Esophagus mucosa (tissue), 1 donor: ENCODE data around the gene DCDC1. TPM values are rescaled to one million over a fixed set of nuclear protein-coding genes. Genes with fewer than 3 reads are reported as not detected.
"Not testable (repeated sequence)": the region's sequence is repeated elsewhere in the genome, so short reads cannot be mapped to it uniquely, and the experiment has no call there.

Experiments
- ATAC-seq: fragments of 200-7000 bp; cut with Tn5 transposase; one replicate; pipeline ENCODE4 v1.9.1; 2020
- total RNA-seq: library from RNA; stranded (reverse); gene quantifications from one replicate; pipeline ENCODE4 v1.2.4, GENCODE V29; 2023
- donor health status: DM: yes; HTN: yes; CAD: no.

The DCDC1 gene
- total RNA-seq, 1 donor from 2014 or later, result not detected

DNA sequence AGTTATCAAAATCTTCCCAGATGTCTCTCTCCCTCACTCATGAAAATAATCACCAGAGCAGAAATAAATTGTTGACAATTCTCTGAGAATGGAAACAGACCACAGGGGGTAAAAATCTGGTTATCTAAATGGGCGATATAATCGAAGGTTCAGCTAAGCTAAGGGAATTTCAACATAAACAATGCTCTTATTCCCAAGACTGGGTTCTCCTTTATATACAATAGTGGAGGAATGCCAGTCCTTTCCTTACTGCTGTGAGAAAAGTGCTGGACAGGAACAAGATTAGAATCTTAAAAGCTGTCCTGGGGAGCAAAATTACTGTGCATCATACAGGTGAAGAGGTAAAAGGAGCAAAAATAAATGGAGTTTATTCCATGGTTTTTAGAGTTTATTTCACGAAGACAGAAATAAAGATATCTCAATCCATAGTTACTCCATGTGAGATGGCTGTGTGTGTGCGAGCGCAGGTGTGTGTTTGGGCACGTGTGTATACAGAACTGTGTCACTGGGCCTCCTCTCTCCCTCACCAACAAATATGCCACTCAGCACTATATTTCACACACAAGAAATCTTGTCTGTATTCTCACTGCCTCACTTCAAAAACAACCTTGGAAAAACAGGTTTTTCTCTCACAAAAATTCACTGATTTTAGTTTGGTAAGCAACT, 385.6 kb downstream of the DCDC1 start:
- no peak for ATAC-seq

DNA sequence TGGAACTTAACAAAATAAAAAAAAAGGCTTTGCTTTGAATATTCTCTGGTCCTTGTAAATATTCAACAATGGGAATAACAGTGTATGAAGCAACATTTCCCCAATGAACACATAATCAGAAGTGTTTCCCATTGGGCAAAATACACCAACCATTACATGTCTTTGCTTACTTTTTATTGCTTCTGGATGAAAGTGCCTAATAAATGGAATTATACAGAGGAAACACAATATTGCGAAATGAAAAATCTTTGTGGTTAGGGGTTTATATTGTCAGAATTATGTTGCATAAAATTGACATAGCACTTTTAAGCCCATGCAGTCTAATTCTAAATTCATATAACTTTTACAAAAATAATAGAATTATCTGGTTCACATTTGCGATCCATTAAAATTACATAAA, 386.4 kb downstream of the DCDC1 start:
- no peak for ATAC-seq

DNA sequence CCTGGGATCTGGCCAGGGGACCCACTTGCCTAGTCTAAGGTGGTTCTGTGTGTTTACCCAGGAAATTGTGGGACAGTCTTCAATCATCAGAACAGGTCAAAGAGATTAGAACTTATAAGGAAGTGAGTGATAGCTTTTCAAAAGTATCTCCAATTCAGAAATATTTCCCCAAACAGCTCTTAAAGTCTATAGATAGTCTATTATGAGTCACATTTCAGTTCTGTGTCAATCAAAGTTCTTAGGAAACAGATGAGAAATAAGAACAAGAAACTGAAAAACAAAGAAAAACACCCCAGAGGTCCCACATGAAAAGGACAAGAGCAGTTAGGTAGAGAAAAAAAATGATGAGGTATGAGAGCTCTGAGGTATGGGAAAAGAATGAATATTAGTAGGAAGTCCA, 402.0 kb downstream of the DCDC1 start:
- no peak for ATAC-seq

DNA sequence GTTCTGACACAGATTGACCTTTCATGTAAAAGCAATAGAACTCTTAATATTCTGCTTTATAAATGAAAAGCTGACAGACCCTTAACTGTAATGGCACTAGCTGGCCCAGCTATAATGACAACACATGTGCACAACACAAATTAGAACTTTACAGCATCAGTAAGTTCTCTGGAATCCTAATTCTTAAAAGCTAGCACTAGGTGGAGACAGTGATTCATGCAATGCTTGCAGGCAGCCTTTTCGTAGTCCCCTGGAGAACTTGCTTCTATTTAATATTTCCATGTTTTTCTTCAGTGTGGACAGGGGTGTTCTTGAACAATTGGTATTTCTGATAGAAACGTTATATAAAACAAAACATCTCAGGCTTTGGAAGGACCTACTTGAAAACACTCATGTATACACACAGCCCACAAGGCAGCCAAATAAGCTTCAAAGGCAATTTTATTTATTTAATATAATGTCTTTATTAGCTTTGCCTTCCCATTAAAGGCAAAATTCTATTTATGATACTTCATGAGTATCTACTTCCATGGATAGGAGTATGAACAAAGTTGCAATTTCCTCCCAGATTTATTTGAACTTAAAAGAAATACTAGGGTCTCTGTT, 409.0 kb downstream of the DCDC1 start:
- ATAC-seq, result no peak

DNA sequence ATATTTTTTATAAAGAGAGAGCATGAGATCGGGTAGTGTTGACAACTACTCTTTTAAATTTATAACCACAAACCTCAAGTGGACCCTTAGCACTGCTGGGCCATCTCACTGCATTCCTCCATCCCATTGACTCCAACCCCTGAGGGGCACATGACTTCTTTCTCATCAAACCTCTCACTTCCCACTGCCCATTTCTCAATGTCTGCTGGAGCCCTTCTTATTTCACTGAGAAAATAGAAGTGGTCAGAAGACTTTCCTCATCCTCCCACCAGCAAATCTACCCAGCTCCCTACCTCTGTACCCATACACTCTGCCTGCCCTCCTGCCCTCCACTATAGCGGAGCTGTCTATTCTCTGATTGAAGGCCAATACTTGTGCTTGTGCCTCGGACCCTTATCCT, 412.8 kb downstream of the DCDC1 start:
- no peak for ATAC-seq

DNA sequence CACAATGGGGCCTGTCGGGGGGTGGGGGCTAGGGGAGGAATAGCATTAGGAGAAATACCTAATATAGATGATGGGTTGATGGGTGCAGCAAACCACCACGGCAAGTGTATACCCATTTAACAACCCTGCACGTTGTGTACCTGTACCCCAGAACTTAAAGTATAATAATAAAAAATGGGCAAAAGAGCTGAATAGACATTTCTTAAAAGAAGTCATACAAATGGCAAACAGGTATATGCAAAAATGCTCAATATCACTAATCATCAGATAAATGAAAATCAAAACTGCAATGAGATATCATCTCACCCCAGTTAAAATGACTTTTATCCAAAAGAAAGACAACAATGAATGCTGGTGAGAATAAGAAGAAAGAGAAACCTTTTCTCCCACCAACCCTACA, 419.7 kb downstream of the DCDC1 start:
- ATAC-seq, result no peak

DNA sequence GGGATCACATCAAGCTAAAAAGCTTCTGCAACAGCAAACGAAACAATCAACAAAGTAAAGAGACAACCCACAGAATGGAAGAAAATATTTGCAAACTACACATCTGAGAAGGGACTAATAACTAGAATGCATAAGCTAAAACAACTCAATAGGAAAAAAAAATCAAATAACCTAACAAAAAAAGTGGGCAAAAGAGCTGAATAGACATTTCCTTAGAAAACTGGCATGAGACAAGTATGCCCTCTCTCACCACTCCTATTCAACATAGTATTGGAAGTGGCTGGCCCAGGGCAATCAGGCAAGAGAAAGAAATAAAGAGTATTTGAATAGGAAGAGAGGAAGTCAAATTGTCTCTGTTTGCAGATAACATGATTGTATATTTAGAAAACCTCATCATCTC, 421.8 kb downstream of the DCDC1 start:
- not testable (repeated sequence) for ATAC-seq

DNA sequence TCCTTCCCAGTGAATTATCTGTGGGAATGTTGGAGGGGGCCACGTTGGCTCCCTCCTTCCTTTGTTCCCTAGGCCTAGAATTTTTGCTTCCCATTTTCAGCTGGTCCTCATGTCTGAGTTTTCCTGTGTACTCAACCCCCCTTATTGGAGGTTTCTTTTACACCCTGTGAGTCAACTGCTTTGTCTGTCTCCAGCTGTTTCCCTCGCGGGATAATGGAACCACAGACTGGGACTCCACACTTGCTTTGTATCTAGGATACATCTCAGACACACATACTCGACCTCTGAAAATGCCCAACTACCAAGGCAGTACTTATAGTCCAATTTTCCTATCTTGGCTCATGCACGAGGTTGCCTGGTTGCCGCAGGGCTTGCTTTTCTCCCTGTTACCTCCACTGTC, 430.7 kb downstream of the DCDC1 start:
- no peak for ATAC-seq

DNA sequence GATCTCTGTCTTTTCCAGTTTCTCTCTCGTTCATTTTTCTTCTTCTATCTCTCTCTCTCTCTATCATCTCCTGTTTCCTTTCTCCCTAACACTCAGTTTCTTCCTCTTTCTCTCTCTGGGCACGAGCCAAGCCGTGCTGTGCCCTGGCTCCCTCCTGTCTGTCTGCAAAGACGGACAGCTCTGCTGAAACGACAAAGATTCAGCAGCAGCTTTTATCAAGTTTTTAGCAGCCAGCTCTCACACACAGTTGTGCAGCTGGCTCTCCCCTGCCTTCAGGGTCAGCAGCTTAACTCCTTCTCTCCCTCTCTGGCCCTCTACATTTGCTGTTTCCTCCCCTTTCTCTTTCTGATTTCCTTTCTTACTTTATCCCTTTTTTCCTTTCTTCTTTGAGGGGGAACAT, 431.4 kb downstream of the DCDC1 start:
- ATAC-seq, result no peak

DNA sequence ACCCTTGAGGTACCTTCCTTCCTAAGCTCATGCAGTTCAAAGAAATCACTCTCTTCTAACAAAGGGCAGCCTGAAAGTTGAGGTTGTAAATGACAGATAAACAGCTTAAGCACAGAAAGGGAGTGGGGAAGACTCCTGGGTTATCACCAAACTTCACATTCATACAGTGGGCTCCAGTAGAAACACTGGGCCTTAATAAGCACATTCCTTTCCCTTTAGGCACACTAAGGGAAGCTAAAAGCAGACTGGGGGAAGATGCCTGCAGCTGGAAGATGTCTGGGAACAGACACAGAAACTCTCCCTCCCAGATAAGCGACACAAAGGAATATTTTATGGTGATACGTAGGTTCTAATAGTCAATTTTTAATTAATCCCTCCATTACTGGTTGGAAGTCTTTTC, 433.0 kb downstream of the DCDC1 start:
- no peak for ATAC-seq

DNA sequence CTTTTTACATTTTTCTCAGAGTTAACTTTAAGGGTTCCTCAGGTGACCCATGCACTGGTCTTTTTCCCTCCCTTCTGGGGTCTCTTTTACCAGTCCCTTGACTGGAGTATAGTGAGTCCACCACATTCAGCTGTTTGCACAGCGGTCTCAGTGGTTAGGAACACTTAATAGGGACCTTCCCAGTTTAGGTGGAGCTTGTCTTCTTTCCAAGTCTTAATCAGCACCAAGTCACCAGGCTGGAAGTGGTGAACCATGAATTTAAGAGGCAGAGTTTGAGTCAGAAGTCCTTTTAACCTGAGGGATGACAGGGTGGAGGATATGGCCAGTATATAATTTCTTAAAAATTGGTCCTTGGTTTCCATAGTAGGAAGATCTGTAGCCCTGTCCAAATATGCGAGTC, 433.7 kb downstream of the DCDC1 start:
- no peak for ATAC-seq

DNA sequence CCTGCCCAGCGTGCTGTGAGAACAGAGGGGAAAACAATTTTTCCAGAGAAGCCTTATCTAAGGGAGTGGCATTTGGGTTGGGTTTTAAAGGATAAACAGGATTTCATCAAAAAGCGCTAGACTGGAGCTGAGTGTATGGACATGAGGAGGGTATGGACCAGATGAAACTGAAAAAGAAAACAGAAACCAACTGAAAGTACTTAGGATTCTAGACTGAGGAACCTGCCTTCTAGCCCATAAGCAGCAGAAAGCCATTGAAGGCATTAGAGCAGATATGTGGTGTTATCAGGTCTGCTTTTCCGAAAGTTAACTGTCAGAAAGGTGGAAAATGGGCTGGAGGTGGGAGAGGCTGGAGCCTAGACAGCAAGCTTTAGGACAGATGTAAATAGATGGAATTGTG, 443.4 kb downstream of the DCDC1 start:
- ATAC-seq, result no peak

DNA sequence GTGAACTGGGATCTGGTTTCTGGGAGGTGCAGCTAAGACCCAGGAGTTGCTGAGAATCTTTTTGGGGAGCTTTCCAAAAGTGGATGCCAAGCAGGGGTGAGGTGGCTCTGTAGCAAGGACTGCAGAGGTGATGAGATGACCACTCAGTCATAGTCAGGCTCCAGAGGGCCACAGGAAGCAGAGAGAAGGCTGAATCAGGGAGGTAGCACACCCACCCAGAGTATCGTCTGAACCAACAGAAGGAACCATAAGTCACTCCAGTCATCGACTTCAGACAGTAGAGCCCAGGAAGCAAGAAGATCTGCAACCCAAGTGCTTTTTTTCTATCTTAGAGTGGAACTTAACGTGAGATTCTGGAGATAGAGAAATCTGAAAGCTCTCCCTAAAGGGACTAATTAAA, 447.7 kb downstream of the DCDC1 start:
- no peak for ATAC-seq

DNA sequence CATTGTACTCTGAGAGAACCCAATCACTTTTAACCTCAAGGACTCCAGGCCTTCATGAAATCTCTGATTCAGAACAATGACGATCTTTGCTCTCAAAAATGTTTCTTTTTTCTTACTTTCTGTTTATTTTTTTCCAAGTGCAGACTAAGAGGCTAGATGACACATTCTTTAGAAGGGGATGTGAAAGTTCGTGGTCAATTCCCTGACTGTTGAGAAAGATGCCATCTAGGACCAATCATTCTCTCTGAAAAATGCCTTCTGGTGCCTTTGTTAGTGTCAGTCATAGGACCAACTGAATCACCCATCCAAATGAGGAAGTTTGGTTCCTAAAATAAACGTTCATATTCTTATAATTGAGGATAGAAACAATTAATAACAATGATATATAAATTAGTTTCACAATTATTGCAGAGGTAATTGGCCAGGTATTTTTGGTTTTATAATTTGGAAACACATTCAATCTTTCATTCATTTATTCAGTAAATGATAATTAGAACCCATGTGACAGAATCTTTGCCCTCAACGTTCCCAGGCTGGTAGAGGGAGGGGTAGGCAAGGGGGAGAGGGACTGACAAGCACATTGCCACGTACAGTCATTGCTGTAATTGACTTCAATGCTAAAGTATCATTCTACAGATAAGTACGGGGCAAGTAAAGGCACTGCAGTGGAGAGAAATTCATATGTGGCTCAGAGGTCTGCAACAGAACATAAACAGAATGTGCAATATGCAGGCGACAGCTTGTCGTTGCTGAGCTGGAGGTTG, 450.0 kb downstream of the DCDC1 start:
- no peak for ATAC-seq

DNA sequence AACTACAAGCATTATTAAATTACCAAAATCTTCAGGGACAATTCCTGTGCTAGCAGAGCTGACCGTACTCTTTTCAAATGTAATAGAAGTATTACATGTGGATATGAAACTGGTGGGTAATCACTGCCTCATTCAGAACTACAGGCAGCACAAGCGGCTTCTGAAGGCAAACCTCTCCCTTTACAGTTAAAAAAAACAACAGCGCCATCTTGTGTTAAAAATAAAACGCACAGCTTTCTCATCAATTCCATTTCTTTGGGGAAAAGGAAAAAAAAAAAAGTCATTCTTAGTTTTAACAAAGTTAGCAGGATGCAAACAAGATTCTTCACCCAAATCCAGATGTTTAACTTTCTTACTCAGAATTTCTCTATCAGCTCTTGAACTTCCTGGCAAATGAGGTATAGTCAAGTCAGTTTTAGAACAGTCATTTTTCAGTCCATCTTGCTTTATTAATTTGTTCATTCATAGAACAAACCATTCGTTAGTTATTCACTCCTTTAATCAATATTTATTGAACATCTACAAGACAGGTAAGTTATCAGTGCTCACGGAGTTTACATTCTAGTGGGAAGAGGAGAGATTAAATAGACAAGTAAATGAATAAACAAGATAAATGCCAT, 451.6 kb downstream of the DCDC1 start:
- ATAC-seq, result no peak

DNA sequence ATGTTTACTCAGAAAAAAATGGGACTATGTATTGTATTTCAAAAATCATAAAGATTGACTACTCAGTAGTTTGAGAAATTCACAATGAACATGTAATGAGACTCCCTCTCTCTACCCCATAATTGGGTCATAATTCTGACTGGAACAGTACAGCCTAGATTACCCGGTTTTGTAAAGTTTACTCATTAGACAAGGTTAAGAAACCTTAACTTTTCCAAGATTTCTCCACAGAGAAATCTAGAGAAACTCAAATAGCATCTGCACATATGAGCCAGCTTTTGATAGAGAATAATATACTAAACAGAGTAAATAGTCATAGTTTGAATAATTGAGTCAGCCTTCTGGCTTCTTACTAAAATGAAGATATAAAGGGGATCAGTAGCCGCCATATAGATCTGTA, 452.3 kb downstream of the DCDC1 start:
- ATAC-seq, result no peak

DNA sequence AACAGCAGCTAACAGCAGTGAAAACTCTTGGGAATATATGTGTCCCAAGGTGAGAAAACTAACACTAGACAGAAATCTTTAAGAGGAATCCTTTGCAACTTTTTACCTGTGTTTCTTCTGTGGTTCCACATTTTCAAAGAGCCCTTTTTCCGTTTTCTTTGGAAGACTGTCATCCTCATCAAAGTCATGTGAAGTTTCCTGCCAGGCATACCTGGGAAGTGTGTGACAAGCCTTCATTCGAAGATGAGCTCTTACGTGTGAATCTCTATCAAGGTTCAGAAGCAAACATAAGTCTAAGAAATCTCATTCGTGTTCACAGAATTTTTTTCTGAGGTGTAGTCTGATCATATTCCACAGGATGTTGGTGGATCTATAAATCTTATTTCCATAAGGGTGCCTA, 452.8 kb downstream of the DCDC1 start:
- no peak for ATAC-seq

DNA sequence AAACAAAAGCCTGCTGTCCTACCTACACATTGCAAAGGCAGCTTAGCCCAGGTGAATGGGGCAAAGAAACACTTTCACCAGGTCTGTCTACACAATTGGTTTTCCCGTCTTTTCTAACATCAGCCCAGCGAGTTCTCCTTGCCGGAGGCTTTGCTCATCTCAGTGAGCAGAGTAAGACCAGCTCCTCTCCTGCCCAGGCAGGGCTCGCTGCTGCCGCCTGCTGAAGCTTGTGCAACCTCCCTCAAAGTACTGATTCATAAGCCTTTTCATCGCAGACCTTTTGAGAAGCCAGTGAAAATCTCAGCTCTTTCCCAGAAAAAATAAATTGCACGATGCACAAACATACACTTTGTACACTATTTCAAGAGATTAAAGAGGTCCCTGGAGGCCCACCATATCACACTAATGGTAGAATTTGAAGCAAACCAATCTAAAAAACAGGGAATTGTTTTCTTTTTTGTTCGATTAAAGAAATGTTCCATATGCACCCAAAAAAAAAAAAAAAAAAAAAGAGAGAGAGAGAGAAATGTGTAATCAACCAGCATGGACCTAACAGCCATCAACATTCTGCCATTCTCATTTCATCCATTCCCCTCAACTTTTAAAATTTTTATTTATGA, 455.3 kb downstream of the DCDC1 start:
- peak; percentile 71 for ATAC-seq

DNA sequence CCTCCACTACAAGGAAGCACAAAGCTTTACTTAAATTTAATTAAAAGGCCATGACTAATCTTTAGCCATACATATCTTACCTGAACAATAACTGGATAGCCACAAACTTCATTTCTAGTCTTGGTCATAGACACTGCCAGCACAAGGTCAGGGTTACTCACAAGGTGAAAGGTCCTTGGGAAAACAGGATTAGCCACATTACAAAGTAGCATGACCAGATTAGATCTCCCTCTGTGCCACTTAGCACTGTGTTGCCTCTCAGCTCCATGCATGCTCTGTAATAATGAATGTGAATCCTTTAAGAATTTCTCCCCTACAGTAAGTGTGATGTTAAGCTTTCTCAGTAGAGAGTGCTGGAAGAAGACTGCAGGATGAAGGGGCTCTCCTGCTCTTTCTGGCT, 458.3 kb downstream of the DCDC1 start:
- ATAC-seq, result peak; percentile 76

DNA sequence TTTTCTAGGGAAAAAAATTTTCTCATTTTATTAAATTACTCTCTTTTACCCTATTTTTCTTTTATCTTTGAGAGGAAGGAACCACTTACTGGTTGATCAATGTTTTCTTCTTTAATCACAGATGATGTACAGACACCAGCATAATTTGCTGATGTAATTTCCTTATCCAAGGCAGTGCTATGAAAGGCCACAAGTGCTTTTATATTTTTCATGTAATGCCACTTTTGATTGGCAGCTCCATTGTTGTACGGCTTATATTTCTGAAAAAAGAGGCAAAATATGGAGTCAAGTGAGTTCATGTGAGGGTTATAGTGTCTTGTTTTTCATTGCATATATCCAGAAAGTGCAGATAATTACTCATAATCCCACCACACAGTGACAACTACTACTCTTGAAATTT, 460.7 kb downstream of the DCDC1 start:
- ATAC-seq, result no peak

DNA sequence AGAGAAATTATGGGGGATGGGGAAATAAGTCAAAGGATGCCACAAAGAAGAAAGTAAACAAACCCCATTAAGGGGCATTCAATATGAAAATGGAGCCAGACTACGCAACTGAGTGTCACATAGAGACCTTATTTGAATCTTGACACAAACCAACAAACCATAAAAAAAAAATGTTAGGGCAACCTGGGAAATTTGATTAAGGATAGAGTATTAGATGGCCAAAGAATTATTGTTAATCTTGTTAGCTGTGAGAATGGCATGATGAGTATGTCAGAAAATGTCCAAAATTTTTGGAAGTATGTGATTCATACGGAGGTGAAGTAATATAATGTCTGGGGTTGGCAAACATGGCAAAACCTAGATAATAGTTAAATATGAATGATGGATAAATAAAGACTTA, 461.3 kb downstream of the DCDC1 start:
- no peak for ATAC-seq

DNA sequence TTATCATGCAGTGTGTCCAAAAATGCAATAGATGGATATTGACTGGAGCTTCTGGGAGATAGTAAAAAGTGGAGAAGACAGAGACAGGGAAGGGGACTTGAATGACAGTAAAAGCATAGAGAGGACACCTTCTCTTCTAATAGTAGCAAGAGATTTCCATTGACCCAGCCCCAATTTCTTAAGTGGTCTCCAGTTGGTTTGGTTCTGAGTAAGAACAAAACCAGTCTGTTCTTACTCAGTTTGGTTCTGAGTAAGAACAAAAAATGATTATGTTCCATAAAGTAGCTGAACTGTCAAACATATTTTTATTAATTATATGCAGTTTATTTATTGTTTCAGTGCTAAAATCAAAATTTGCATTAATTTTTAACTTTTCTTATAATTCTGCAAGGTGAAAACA, 466.6 kb downstream of the DCDC1 start:
- ATAC-seq, result no peak

DNA sequence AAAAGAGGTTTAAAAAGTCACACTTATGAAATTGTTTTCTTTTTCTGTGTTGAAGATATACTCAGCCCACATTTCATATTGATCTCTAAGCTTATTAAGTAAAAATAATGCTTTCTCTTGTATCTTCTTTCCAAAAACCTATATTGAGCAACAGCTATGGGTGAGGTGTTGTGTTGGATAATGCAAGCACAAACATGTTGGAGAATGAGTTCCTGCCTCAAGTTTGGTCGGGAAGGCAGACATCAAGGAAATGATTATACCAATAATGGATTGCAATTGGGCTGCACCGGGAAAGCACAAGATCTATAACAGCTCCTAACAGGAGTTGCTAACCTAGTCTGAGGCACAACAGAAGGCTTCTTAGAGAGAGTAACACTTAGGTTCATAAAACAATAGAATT, 474.5 kb downstream of the DCDC1 start:
- peak; percentile 50 for ATAC-seq
